Esophagus squamous epithelium (tissue), 5 donors: ENCODE data around the gene CENPM. TPM values are rescaled to one million over a fixed set of nuclear protein-coding genes. Genes with fewer than 3 reads are reported as not detected.

Experiments used
- DNase-seq: peaks from one replicate; lab custom pipeline; 2025; lab: John Stamatoyannopoulos, UW
- H3K27ac ChIP-seq, 4 donors: fragments of 200-600 bp; sonication (generic); one replicate each; pipeline ENCODE4 v1.5.1; 2016 to 2019; ENCODE audit warnings: mild to moderate bottlenecking in 1 of 4
- H3K27me3 ChIP-seq, 4 donors: fragments of 200-600 bp; sonication (generic); 1 replicate in 3 of 4; 2 replicates in 1 of 4; pipeline versions ENCODE4 v1.5.1 to v1.6.0; 2017 to 2021; ENCODE audit warnings: antibody characterized with exemption in 1 of 4
- H3K36me3 ChIP-seq, 3 donors: fragments of 200-600 bp; sonication (generic); one replicate each; pipeline ENCODE4 v1.5.1; 2016 to 2019
- H3K4me1 ChIP-seq, 3 donors: fragments of 200-600 bp; sonication (generic); one replicate each; pipeline ENCODE4 v1.5.1; 2017 to 2019
- H3K4me3 ChIP-seq, 4 donors: fragments of 200-600 bp; sonication (generic); 1 replicate in 3 of 4; 2 replicates in 1 of 4; pipeline ENCODE4 v1.5.1; 2016 to 2019; ENCODE audit warnings: mild to moderate bottlenecking in 2 of 4, moderate library complexity in 1 of 4
- H3K9me3 ChIP-seq, 3 donors: fragments of 200-600 bp; sonication (generic); one replicate each; pipeline ENCODE4 v1.5.1; 2016 to 2019
- CTCF ChIP-seq, 6 experiments: fragments of 450-650 bp in 4 of 6; fragments of 200-600 bp in 2 of 6; sonication (generic) in 2 of 6; IDR thresholded peaks; one replicate each; pipeline ENCODE4 v1.5.1; 2016 to 2019; ENCODE audit warnings: antibody characterized with exemption in 6 of 6, mild to moderate bottlenecking in 4 of 6, moderate library complexity in 4 of 6
- POLR2A ChIP-seq, 4 donors: fragments of 450-650 bp; IDR thresholded peaks; one replicate each; pipeline ENCODE4 v1.6.1; 2017; ENCODE audit warnings: antibody characterized with exemption in 4 of 4, mild to moderate bottlenecking in 4 of 4, moderate library complexity in 3 of 4
- WGBS, 2 donors: methylation state at CpG; one replicate each; pipeline ENCODE4 v1.1.5; 2018; 5-methylcytosine and 5-hydroxymethylcytosine counted together
- intact Hi-C: fragments of 100-400 bp; cut with DNase I; formaldehyde crosslinking; loops from one replicate; pipeline ENCODE4 v1.15.0; 2022
- total RNA-seq, 4 donors: library from RNA; depleted of rRNA; stranded (reverse); fragments of >200 nt; gene quantifications; one replicate each; pipeline ENCODE4 v1.1.0, GENCODE V29; 2016
- donor health status: DM: yes; HTN: yes; CAD: no.

CENPM gene
- total RNA-seq, 4 donors from 2014 or later: 6.9 to 12.6 (median 10.5) TPM

- Histone ChIP-seq H3K36me3 (no peaks in the 10 kb centered on the region), H3K27me3 (peaks cover 4 to 93% (median 9%) of the 10 kb centered on the region in 4 donors), H3K4me3 (no peak overlapping the region), H3K27ac (no peak overlapping the region), H3K4me1 (peaks cover 7 to 21% (median 8%) of the 10 kb centered on the region in 3 donors), H3K9me3 (no peaks in the 10 kb centered on the region)
- no peak for DNase-seq
- intact Hi-C loops: no loop called here
- 55% methylated on average over 10 of the region's 10 CpGs for WGBS, 2 donors
- TF ChIP-seq CTCF (IDR thresholded peaks at IDR 0.05) (no peak), POLR2A (IDR thresholded peaks at IDR 0.05) (no peak)
Observed at GRCh38 chr22:41974691-41975290, 27.8 kb upstream of the CENPM start.

- TF ChIP-seq CTCF (IDR thresholded peaks at IDR 0.05): no peak
- TF ChIP-seq POLR2A (IDR thresholded peaks at IDR 0.05): no peak
- Histone ChIP-seq H3K4me3 (no peak overlapping the region), H3K4me1 (peaks cover 2 to 9% (median 3%) of the 10 kb centered on the region in 3 donors), H3K36me3 (no peaks in the 10 kb centered on the region), H3K27me3 (peaks cover 0 to 69% (median 2%) of the 10 kb centered on the region in 4 donors), H3K27ac (no peak overlapping the region), H3K9me3 (no peaks in the 10 kb centered on the region)
- no peak for DNase-seq
- intact Hi-C loops: no loop called here
- no CpG with 5 or more reads among the region's 11 CpGs for whole genome bisulfite sequencing, 2 donors
Observed at GRCh38 chr22:41971431-41971830, 24.5 kb upstream of the CENPM start.

- WGBS, 2 donors: 82 to 91% methylated on average over 2 of the region's 2 CpGs
- Histone ChIP-seq H3K4me3 (no peak overlapping the region), H3K36me3 (no peaks in the 10 kb centered on the region), H3K4me1 (peaks cover 0 to 4% (median 0%) of the 10 kb centered on the region in 3 donors), H3K27me3 (peaks cover 0 to 61% (median 0%) of the 10 kb centered on the region in 4 donors), H3K9me3 (no peaks in the 10 kb centered on the region), H3K27ac (no peak overlapping the region)
- intact Hi-C loops: no loop called here
- no peak for TF ChIP-seq POLR2A (IDR thresholded peaks at IDR 0.05)
- TF ChIP-seq CTCF (IDR thresholded peaks at IDR 0.05): no peak
- DNase-seq: no peak
Observed at GRCh38 chr22:41970601-41971000, 23.6 kb upstream of the CENPM start.

- Histone ChIP-seq H3K36me3 (no peaks in the 10 kb centered on the region), H3K27ac (no peak within 1 kb of the TSS), H3K4me3 (no peak within 1 kb of the TSS), H3K27me3 (peaks cover 0 to 47% (median 0%) of the 10 kb centered on the region in 4 donors), H3K4me1 (peaks cover 0 to 4% (median 0%) of the 10 kb centered on the region in 3 donors), H3K9me3 (no peaks in the 10 kb centered on the region)
- no peak for TF ChIP-seq CTCF (IDR thresholded peaks at IDR 0.05)
- no peak for TF ChIP-seq POLR2A (IDR thresholded peaks at IDR 0.05)
- WGBS, 2 donors: 63 to 90% methylated on average over 2 to 5 of the region's 8 CpGs
- no peak for DNase-seq
- intact Hi-C loops: no loop called here
Observed at GRCh38 chr22:41969110-41969646, 22.2 kb upstream of the CENPM start, which contains the start of gene SEPTIN3. TSS of gene SEPTIN3 (plus strand) at chr22:41969443. CDS start at chr22:41971493, 2,050 bp downstream.

GRCh38 chr22:41968601-41969000 is 21.6 kb upstream of the CENPM start:
- Histone ChIP-seq H3K9me3 (no peaks in the 10 kb centered on the region), H3K27me3 (peaks cover 0 to 41% (median 0%) of the 10 kb centered on the region in 4 donors), H3K4me1 (peaks cover 0 to 4% (median 0%) of the 10 kb centered on the region in 3 donors), H3K27ac (no peak overlapping the region), H3K4me3 (no peak overlapping the region), H3K36me3 (no peaks in the 10 kb centered on the region)
- intact Hi-C loops: no loop called here
- WGBS, 2 donors: 43 to 54% methylated on average over 7 of the region's 9 CpGs
- TF ChIP-seq CTCF (IDR thresholded peaks at IDR 0.05) (no peak), POLR2A (IDR thresholded peaks at IDR 0.05) (no peak)
- DNase-seq: no peak
